ENCODE results near the gene ZNF365. TPM values are rescaled to one million over a fixed set of nuclear protein-coding genes. Genes with fewer than 3 reads are reported as not detected.

ZNF365 gene
- total RNA-seq, 1 experiment from 2014 or later, result 1.8 TPM

DNA sequence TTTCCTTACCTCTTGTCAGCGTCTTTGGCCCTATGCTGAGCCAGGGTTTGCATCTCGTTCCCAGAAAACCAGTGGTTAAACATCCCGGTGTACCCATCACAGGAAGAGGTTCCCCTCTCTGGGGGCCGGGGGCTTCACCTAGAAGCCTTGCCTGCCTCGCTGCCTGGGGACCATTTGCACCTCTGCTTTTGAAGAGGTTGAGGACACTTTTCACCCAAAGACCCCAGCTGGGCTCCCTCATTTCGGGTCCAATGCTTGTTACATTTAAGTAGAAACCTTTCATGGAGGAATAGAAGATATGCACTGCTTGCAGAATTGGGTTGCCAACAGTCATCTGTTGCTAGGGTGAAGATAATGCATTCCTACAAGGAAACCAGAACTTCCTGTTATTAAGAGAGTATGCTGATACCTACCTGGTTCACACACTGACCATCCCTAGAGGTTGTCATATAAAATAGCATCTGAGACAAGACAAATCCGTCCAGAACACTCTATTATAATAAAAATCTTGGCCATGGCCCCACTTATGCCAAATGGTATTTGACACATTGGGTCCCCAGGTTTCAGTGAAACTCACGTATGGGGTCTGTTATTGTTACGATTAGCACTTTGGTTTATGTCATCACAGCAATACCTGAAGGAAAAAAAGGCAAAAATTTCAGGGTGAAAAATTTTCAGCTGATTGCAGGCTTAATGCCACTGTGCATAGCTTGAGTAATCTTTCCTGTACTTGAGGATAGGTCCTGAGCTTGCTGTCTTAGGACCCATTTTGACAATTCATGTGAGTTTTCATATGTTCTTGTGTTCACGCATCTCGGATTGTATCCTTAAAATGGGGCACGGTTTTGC is 917 bp downstream of the ZNF365 start:
- ATAC-seq (0 out of 2 replicates have a peak, but pooled peaks have one; percentile 28), DNase-seq (ENCODE audit: low read depth, low spot score) (no peak)
- ChIA-PET RAD21 (ENCODE audit: low non-redundant PET in 1 of 2, low total read pairs in 2 of 2, uncharacterized antibody in 2 of 2, unreplicated experiment in 2 of 2) (no interaction called here), POLR2A (no interaction called here), CTCF (no interaction called here)
- peak overlapping the region; percentile 56 to 72 for H3K4me3 ChIP-seq (replicated peaks in 1 of 2; ENCODE audit: low read depth in 1 of 2, low read length in 2 of 2)
- no peak overlapping the region for H3K27ac ChIP-seq (ENCODE audit: low read depth, low read length)
- no peaks in the 10 kb centered on the region for H3K79me2 ChIP-seq (ENCODE audit: insufficient read depth, low read length)
- TF ChIP-seq TCF7L2 (IDR thresholded peaks at IDR 0.05; ENCODE audit: borderline replicate concordance, extremely low read depth, insufficient read depth, insufficient read length) (no peak), EZH2 (IDR thresholded peaks at IDR 0.05) (no peak), POLR2AphosphoS5 (IDR thresholded peaks at IDR 0.05; ENCODE audit: low read depth, low read length) (no peak), ZNF274 (IDR thresholded peaks at IDR 0.05; ENCODE audit: low read depth, low read length) (no peak), CBX3 (IDR thresholded peaks at IDR 0.05; ENCODE audit: low read depth) (no peak), YY1 (IDR thresholded peaks at IDR 0.05; ENCODE audit: extremely low read depth, insufficient replicate concordance, low read depth, low read length) (no peak), FOSL1 (IDR thresholded peaks at IDR 0.05; ENCODE audit: low read depth) (no peak), SIN3A (IDR thresholded peaks at IDR 0.05; ENCODE audit: low read depth) (no peak), CEBPB (IDR thresholded peaks at IDR 0.05; ENCODE audit: low read depth) (no peak)
- TF ChIP-seq, protein P1, sequence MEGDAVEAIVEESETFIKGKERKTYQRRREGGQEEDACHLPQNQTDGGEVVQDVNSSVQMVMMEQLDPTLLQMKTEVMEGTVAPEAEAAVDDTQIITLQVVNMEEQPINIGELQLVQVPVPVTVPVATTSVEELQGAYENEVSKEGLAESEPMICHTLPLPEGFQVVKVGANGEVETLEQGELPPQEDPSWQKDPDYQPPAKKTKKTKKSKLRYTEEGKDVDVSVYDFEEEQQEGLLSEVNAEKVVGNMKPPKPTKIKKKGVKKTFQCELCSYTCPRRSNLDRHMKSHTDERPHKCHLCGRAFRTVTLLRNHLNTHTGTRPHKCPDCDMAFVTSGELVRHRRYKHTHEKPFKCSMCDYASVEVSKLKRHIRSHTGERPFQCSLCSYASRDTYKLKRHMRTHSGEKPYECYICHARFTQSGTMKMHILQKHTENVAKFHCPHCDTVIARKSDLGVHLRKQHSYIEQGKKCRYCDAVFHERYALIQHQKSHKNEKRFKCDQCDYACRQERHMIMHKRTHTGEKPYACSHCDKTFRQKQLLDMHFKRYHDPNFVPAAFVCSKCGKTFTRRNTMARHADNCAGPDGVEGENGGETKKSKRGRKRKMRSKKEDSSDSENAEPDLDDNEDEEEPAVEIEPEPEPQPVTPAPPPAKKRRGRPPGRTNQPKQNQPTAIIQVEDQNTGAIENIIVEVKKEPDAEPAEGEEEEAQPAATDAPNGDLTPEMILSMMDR (IDR thresholded peaks at IDR 0.05 in 2 of 3, conservative IDR thresholded peaks at IDR 0.05 in 1 of 3; ENCODE audit: borderline replicate concordance in 1 of 3, insufficient read depth in 1 of 3, low read depth in 2 of 3, low read length in 2 of 3), result no peak
- TF ChIP-seq, protein P2, sequence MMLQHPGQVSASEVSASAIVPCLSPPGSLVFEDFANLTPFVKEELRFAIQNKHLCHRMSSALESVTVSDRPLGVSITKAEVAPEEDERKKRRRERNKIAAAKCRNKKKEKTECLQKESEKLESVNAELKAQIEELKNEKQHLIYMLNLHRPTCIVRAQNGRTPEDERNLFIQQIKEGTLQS (IDR thresholded peaks at IDR 0.05), result no peak
- no peaks in the 10 kb centered on the region for H3K9me2 ChIP-seq (ENCODE audit: insufficient read depth)
- H3K9me3 ChIP-seq (ENCODE audit: control insufficient read depth in 1 of 2, insufficient read depth in 1 of 2, low read depth in 1 of 2, low read length in 2 of 2), result no peaks in the 10 kb centered on the region
- H3K36me3 ChIP-seq (ENCODE audit: control insufficient read depth in 1 of 2, insufficient read depth in 2 of 2, low read length in 2 of 2), result no peaks in the 10 kb centered on the region
- H4K20me1 ChIP-seq (ENCODE audit: insufficient read depth), result no peaks in the 10 kb centered on the region
- no peaks in the 10 kb centered on the region for H3K27me3 ChIP-seq (ENCODE audit: insufficient read depth, low read length)
- H2AFZ ChIP-seq (ENCODE audit: low read depth, low read length, poor library complexity, severe bottlenecking), result peak overlapping the region; percentile 47
- intact Hi-C loops (cut with micrococcal nuclease), result no loop called here
- BruUV-seq (replicated peaks), result no TSS peak
- peak overlapping the region; percentile 94 for H3K4me2 ChIP-seq (ENCODE audit: low read length)
- peak overlapping the region; percentile 49 for H3K9ac ChIP-seq (ENCODE audit: low read length)
- peaks cover 4 to 23% of the 10 kb centered on the region in 2 experiments; a peak in 3 of 4 replicates for H3K4me1 ChIP-seq (ENCODE audit: control insufficient read depth in 1 of 2, insufficient read depth in 2 of 2, low read length in 2 of 2)

Data from HCT116 (cell line).